K562 (cell line): Measurements from ENCODE around the gene POU3F3.

Source experiments
- CHD4 ChIP-seq: fragments of 200-600 bp; sonication (generic); IDR thresholded peaks from 3 replicates; pipeline ENCODE4 v1.6.1; 2012; ENCODE audit warnings: low read depth, mild to moderate bottlenecking, mixed read lengths, low read length, inconsistent platforms; ENCODE audit not compliant: insufficient read depth, insufficient replicate concordance, poor library complexity, severe bottlenecking
- CREB1 ChIP-seq, 2 experiments: sonication (generic) in 1 of 2; formaldehyde crosslinking in 1 of 2; IDR thresholded peaks; 2 replicates each; pipeline versions ENCODE4 v1.6.1 to v1.8.0; 2012 to 2022; ENCODE audit warnings: inconsistent platforms in 1 of 2, mild to moderate bottlenecking in 1 of 2, missing genetic modification reagents in 1 of 2, moderate library complexity in 1 of 2
- CTCF ChIP-seq, 3 experiments: IDR thresholded peaks in 2 of 3; conservative IDR thresholded peaks in 1 of 3; 2 replicates each; pipeline ENCODE4 v1.5.1; 2011 to 2012; ENCODE audit warnings: low read length in 3 of 3, mild to moderate bottlenecking in 3 of 3, control low read depth in 2 of 3, improper control_type of control experiment in 1 of 3, inconsistent platforms in 1 of 3, low read depth in 1 of 3, mixed read lengths in 1 of 3, moderate library complexity in 1 of 3; ENCODE audit not compliant: insufficient read depth in 2 of 3
- ELF1 ChIP-seq: fragments of 200-800 bp; sonication (Bioruptor generic); IDR thresholded peaks from 2 replicates; pipeline ENCODE4 v1.6.1; 2016; ENCODE audit warnings: missing genetic modification characterization, missing compliant biosample characterization
- ELF4 ChIP-seq: fragments of 450-650 bp; formaldehyde crosslinking; IDR thresholded peaks from 2 replicates; pipeline ENCODE4 v1.4.0; 2022; ENCODE audit warnings: missing genetic modification characterization
- GABPA ChIP-seq: fragments of 200-800 bp; sonication (Bioruptor generic); conservative IDR thresholded peaks from 2 replicates; pipeline ENCODE4 v1.6.1; 2016; ENCODE audit warnings: low read depth, missing genetic modification characterization, missing compliant biosample characterization
- HMG20A ChIP-seq: fragments of 450-650 bp; formaldehyde crosslinking; conservative IDR thresholded peaks from 2 replicates; pipeline ENCODE4 v1.4.0; 2020; ENCODE audit warnings: mild to moderate bottlenecking, mixed read lengths
- POLR2AphosphoS5 ChIP-seq: IDR thresholded peaks from 2 replicates; pipeline ENCODE4 v1.6.1; 2011; ENCODE audit warnings: mild to moderate bottlenecking, low read depth, low read length, moderate library complexity; ENCODE audit not compliant: control insufficient read depth, insufficient read depth
- REST ChIP-seq, 2 experiments: fragments of 450-650 bp; formaldehyde crosslinking in 1 of 2; IDR thresholded peaks; 2 replicates each; pipeline versions ENCODE4 v1.4.0 to v1.6.1; 2014 to 2020; ENCODE audit warnings: mild to moderate bottlenecking in 2 of 2, borderline replicate concordance in 1 of 2, low read depth in 1 of 2
- TCF3 ChIP-seq: sonication (generic); formaldehyde crosslinking; IDR thresholded peaks from 2 replicates; pipeline ENCODE4 v1.4.0; 2020; ENCODE audit warnings: mild to moderate bottlenecking, missing genetic modification reagents
- TOE1 ChIP-seq, 2 experiments: fragments of 450-650 bp in 1 of 2; sonication (generic) in 1 of 2; formaldehyde crosslinking in 1 of 2; IDR thresholded peaks; 2 replicates each; pipeline versions ENCODE4 v1.7.1 to v1.8.0; 2016 to 2022; ENCODE audit warnings: borderline replicate concordance in 2 of 2, mild to moderate bottlenecking in 2 of 2, antibody characterized with exemption in 1 of 2, inconsistent platforms in 1 of 2, low read depth in 1 of 2, missing genetic modification reagents in 1 of 2, moderate library complexity in 1 of 2
- ZFX ChIP-seq: sonication (generic); formaldehyde crosslinking; IDR thresholded peaks from 2 replicates; pipeline ENCODE4 v1.8.0; 2022; ENCODE audit warnings: mild to moderate bottlenecking, missing genetic modification reagents, moderate library complexity
- ZNF324 ChIP-seq: fragments of 250-450 bp; sonication (Bioruptor Pico); IDR thresholded peaks from 2 replicates; pipeline ENCODE4 v1.4.0; 2020; ENCODE audit warnings: mild to moderate bottlenecking

GRCh38 chr2:104862058-104862941 lies 8.4 kb downstream of the POU3F3 start:
- TF ChIP-seq ELF1 (tag) (no peak), CTCF (IDR thresholded peaks at IDR 0.05 in 2 of 3, conservative IDR thresholded peaks at IDR 0.05 in 1 of 3; ENCODE audit: insufficient read depth in 2 of 3, low read depth in 1 of 3, low read length in 3 of 3) (no peak), CREB1 (IDR thresholded peaks at IDR 0.05) (no peak), CREB1 (CRISPR knock-in tag; IDR thresholded peaks at IDR 0.05) (no peak), GABPA (no peak), POLR2AphosphoS5 (no peak), ZNF324 (CRISPR knock-in tag) (no peak), TCF3 (CRISPR knock-in tag) (no peak), TOE1 (IDR thresholded peaks at IDR 0.05; ENCODE audit: borderline replicate concordance) (no peak), TOE1 (CRISPR knock-in tag; IDR thresholded peaks at IDR 0.05; ENCODE audit: borderline replicate concordance, low read depth) (no peak), ELF4 (CRISPR knock-in tag) (no peak), HMG20A (CRISPR knock-in tag) (no peak), CHD4 (no peak), REST (IDR thresholded peaks at IDR 0.05; ENCODE audit: borderline replicate concordance) (no peak), REST (CRISPR knock-in tag; IDR thresholded peaks at IDR 0.05; ENCODE audit: low read depth) (no peak), ZFX (CRISPR knock-in tag) (no peak)
